WTC11 (cell line): ENCODE measurements around the gene GALNT11.
"Not testable (repeated sequence)": the region's sequence is repeated elsewhere in the genome, so short reads cannot be mapped to it uniquely, and the experiment has no call there.

ENCODE experiments used
- CTCF ChIP-seq: fragments of 200-600 bp; IDR thresholded peaks from 2 replicates; pipeline ENCODE4 v1.8.0; 2022; ENCODE audit warnings: antibody characterized with exemption
- RORB ChIP-seq: fragments of 250-450 bp; sonication (Bioruptor Pico); IDR thresholded peaks from 2 replicates; pipeline ENCODE4 v1.9.0; 2021; ENCODE audit warnings: mild to moderate bottlenecking
- ZNF138 ChIP-seq: sonication (generic); formaldehyde crosslinking; conservative IDR thresholded peaks from 2 replicates; pipeline ENCODE4 v1.8.1; 2022; ENCODE audit warnings: mild to moderate bottlenecking, moderate library complexity, missing genetic modification reagents

- not testable (repeated sequence) for TF ChIP-seq CTCF; RORB (CRISPR knock-in tag); ZNF138 (CRISPR knock-in tag)
These were observed 17.6 kb downstream of the GALNT11 start for GRCh38 chr7:152043086-152043485.
